Sigmoid colon (tissue), 7 donors: ENCODE measurements around the gene HS3ST4. TPM values are rescaled to one million over a fixed set of nuclear protein-coding genes. Genes with fewer than 3 reads are reported as not detected.

Source experiments
- DNase-seq: peaks from one replicate; pipeline ENCODE4 v3.0.0-alpha.2; 2019
- H3K27ac ChIP-seq, 4 donors: fragments of 200-600 bp; sonication (generic); one replicate each; pipeline ENCODE4 v1.5.1; 2016 to 2019; ENCODE audit warnings: mild to moderate bottlenecking in 1 of 4
- H3K27me3 ChIP-seq, 3 donors: fragments of 200-600 bp; sonication (generic); one replicate each; pipeline ENCODE4 v1.5.1; 2019; ENCODE audit warnings: mild to moderate bottlenecking in 1 of 3
- H3K36me3 ChIP-seq, 4 donors: fragments of 200-600 bp; sonication (generic); one replicate each; pipeline ENCODE4 v1.5.1; 2016 to 2019
- H3K4me1 ChIP-seq, 4 donors: fragments of 200-600 bp; sonication (generic); one replicate each; pipeline ENCODE4 v1.5.1; 2017 to 2019
- H3K4me3 ChIP-seq, 4 donors: fragments of 200-600 bp; sonication (generic); one replicate each; pipeline ENCODE4 v1.5.1; 2017 to 2019; ENCODE audit warnings: mild to moderate bottlenecking in 2 of 4, moderate library complexity in 1 of 4
- H3K9me3 ChIP-seq, 4 donors: fragments of 200-600 bp in 3 of 4; sonication (generic) in 3 of 4; one replicate each; pipeline versions ENCODE4 v1.5.1 to v1.6.1; 2013 to 2019
- CTCF ChIP-seq, 4 experiments: fragments of 450-650 bp in 3 of 4; fragments of 200-600 bp in 1 of 4; IDR thresholded peaks; one replicate each; pipeline ENCODE4 v1.5.1; 2016 to 2019; ENCODE audit warnings: antibody characterized with exemption in 4 of 4, mild to moderate bottlenecking in 3 of 4, moderate library complexity in 2 of 4
- EP300 ChIP-seq, 4 donors: sonication (generic); formaldehyde crosslinking; IDR thresholded peaks; one replicate each; pipeline ENCODE4 v1.6.1; 2017; ENCODE audit warnings: antibody characterized with exemption in 4 of 4
- POLR2A ChIP-seq, 2 donors: fragments of 450-650 bp; IDR thresholded peaks; one replicate each; pipeline ENCODE4 v1.6.1; 2016; ENCODE audit warnings: antibody characterized with exemption in 2 of 2, mild to moderate bottlenecking in 2 of 2, moderate library complexity in 2 of 2
- POLR2AphosphoS5 ChIP-seq, 4 donors: sonication (generic); formaldehyde crosslinking; IDR thresholded peaks; one replicate each; pipeline ENCODE4 v1.6.1; 2017; ENCODE audit warnings: antibody characterized with exemption in 4 of 4
- WGBS, 2 donors: extraction: QIAGEN DNeasy Blood & Tissue Kit; methylation state at CpG; one replicate each; pipeline ENCODE4 v1.1.7; 2013; 5-methylcytosine and 5-hydroxymethylcytosine counted together
- intact Hi-C: fragments of 100-400 bp; cut with DNase I; formaldehyde crosslinking; loops from one replicate; pipeline ENCODE4 v1.15.1; 2023
- polyA plus RNA-seq, 3 donors: library from polyadenylated mRNA; stranded (reverse); fragments of 200-250 nt; gene quantifications; one replicate each; pipeline ENCODE4 v1.2.3, GENCODE V29; 2013
- total RNA-seq, 4 donors: library from RNA; depleted of rRNA; stranded (reverse); fragments of >200 nt; gene quantifications; one replicate each; pipeline ENCODE4 v1.1.0, GENCODE V29; 2016
- donor health status: healthy with polysubstance abuse.
- donor health status: Bipolar disorder and iron deficiency.
- donor health status: healthy.

HS3ST4 gene
- total and polyA plus RNA-seq, 7 donors = 0.07 to 0.14 TPM; not detected in 5

- Histone ChIP-seq H3K4me1 (no peaks in the 10 kb centered on the region), H3K27ac (no peak overlapping the region), H3K36me3 (no peaks in the 10 kb centered on the region), H3K27me3 (no peaks in the 10 kb centered on the region), H3K4me3 (no peak overlapping the region), H3K9me3 (peaks cover 0 to 1% (median 0%) of the 10 kb centered on the region in 4 donors)
- 88 to 92% methylated on average over 2 of the region's 2 CpGs for WGBS, 2 donors
- intact Hi-C loops = no loop called here
- DNase-seq = no peak
- TF ChIP-seq EP300 (IDR thresholded peaks at IDR 0.05) (no peak), POLR2A (IDR thresholded peaks at IDR 0.05) (no peak), POLR2AphosphoS5 (IDR thresholded peaks at IDR 0.05) (no peak), CTCF (IDR thresholded peaks at IDR 0.05) (no peak)
Observed at GRCh38 chr16:25957707-25958106, 265.9 kb downstream of the HS3ST4 start.

- DNase-seq = no peak
- Histone ChIP-seq H3K4me3 (no peak overlapping the region), H3K27me3 (no peaks in the 10 kb centered on the region), H3K9me3 (peaks cover 0 to 1% (median 0%) of the 10 kb centered on the region in 4 donors), H3K27ac (no peak overlapping the region), H3K36me3 (no peaks in the 10 kb centered on the region), H3K4me1 (no peaks in the 10 kb centered on the region)
- 27 to 77% methylated on average over 2 of the region's 2 CpGs for WGBS, 2 donors
- TF ChIP-seq POLR2A (IDR thresholded peaks at IDR 0.05) = no peak
- no peak for TF ChIP-seq CTCF (IDR thresholded peaks at IDR 0.05)
- TF ChIP-seq EP300 (IDR thresholded peaks at IDR 0.05) = no peak
- TF ChIP-seq POLR2AphosphoS5 (IDR thresholded peaks at IDR 0.05) = no peak
- intact Hi-C loops = no loop called here
Observed at GRCh38 chr16:25959221-25959620, 267.5 kb downstream of the HS3ST4 start.

GRCh38 chr16:25966172-25967097 lies 274.7 kb downstream of the HS3ST4 start:
- Histone ChIP-seq H3K4me3 (no peak overlapping the region), H3K27me3 (no peaks in the 10 kb centered on the region), H3K36me3 (no peaks in the 10 kb centered on the region), H3K4me1 (no peaks in the 10 kb centered on the region), H3K9me3 (no peaks in the 10 kb centered on the region), H3K27ac (no peak overlapping the region)
- intact Hi-C loops = no loop called here
- no peak for DNase-seq
- WGBS, 2 donors = 58 to 69% methylated on average over 1 of the region's 1 CpG
- TF ChIP-seq POLR2AphosphoS5 (IDR thresholded peaks at IDR 0.05) = no peak
- no peak for TF ChIP-seq EP300 (IDR thresholded peaks at IDR 0.05)
- no peak for TF ChIP-seq CTCF (IDR thresholded peaks at IDR 0.05)
- TF ChIP-seq POLR2A (IDR thresholded peaks at IDR 0.05) = no peak

- DNase-seq = no peak
- H3K4me1 ChIP-seq = no peaks in the 10 kb centered on the region
- H3K27me3 ChIP-seq = no peaks in the 10 kb centered on the region
- intact Hi-C loops = no loop called here
- H3K36me3 ChIP-seq = no peaks in the 10 kb centered on the region
- TF ChIP-seq POLR2A (IDR thresholded peaks at IDR 0.05) (no peak), CTCF (IDR thresholded peaks at IDR 0.05) (no peak), EP300 (IDR thresholded peaks at IDR 0.05) (no peak), POLR2AphosphoS5 (IDR thresholded peaks at IDR 0.05) (no peak)
- no peaks in the 10 kb centered on the region for H3K9me3 ChIP-seq
- 85 to 86% methylated on average over 4 of the region's 4 CpGs for WGBS, 2 donors
- H3K4me3 ChIP-seq = no peak overlapping the region
- no peak overlapping the region for H3K27ac ChIP-seq
Observed at GRCh38 chr16:25977121-25977520, 285.4 kb downstream of the HS3ST4 start.
